ENCODE results near the gene ABHD1.

DNA sequence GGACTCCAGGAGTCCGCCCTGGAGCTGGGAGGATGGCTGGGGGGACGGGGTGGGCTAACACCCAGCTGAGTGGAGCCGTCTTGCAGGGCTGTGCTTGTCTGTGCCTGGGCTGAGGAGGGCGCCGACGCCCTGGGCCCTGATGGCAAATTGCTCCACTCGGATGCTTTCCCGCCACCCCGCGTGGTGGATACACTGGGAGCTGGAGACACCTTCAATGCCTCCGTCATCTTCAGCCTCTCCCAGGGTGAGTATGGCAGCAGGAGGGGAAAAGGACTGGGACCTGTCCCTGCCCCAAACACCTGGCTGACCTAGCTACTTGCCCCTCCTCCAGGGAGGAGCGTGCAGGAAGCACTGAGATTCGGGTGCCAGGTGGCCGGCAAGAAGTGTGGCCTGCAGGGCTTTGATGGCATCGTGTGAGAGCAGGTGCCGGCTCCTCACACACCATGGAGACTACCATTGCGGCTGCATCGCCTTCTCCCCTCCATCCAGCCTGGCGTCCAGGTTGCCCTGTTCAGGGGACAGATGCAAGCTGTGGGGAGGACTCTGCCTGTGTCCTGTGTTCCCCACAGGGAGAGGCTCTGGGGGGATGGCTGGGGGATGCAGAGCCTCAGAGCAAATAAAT lies 24.2 kb upstream of the ABHD1 start:
- TF ChIP-seq CTCF (conservative IDR thresholded peaks at IDR 0.05) (no peak), ZFX (IDR thresholded peaks at IDR 0.05) (no peak)
